Right lung (tissue), 5 donors: Measurements from ENCODE around the gene IFNL1. TPM values are rescaled to one million over a fixed set of nuclear protein-coding genes. Genes with fewer than 3 reads are reported as not detected.
"Not testable (repeated sequence)": the region's sequence is repeated elsewhere in the genome, so short reads cannot be mapped to it uniquely, and the experiment has no call there.

Experiments
- DNase-seq, 2 donors: peaks; one replicate each; pipeline ENCODE4 v3.0.0-alpha.2; 2013
- polyA plus RNA-seq, 5 donors: library from polyadenylated mRNA; unstranded; fragments of 120-200 nt; gene quantifications; one replicate each; pipeline versions ENCODE4 v1.2.1 to v1.2.3, GENCODE V29; 2013; ENCODE audit warnings: inconsistent platforms in 1 of 5, low replicate concordance in 1 of 5; ENCODE audit not compliant: insufficient read length in 5 of 5, insufficient read depth in 1 of 5

The IFNL1 gene
- polyA plus RNA-seq, 5 donors = not detected

DNA sequence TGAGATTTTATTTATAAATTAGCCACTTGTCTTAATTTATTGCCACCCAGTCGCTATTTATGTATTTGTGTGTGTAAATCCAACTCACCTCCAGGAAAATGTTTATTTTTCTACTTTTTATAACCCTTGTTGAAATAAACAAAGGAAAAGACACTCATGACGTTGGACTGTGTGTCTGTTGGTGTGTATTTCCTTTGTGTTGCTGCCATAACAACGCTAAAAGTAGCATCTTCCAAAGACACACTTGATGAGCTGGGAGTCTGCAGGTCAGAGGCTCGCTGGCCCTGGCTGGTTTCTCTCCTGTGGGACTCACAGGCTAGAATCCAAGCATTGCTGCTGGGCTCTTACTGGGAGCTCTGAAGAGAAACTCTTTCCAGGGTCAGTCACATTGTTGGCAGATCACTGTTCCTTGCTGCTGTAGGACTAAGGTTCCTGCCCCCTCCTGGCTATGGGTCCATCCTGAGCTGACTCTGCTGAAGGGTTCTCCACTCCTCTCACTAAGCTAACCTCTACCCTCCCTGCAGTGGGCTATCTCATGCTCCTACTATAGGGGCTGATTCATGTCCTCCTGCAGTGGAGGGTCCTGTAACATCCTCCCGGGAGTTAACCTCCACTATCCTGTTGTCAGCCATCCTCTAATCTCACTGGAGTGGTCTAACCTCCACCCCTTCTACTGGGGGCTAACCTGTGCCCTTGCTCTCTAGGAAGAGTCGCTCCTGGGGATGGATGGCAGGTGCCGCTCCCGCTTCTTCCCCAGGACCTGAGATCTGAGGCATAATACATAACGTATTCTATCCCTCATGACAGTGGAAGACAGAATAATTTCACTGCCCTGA, 26.0 kb upstream of the IFNL1 start:
- DNase-seq = no peak

DNA sequence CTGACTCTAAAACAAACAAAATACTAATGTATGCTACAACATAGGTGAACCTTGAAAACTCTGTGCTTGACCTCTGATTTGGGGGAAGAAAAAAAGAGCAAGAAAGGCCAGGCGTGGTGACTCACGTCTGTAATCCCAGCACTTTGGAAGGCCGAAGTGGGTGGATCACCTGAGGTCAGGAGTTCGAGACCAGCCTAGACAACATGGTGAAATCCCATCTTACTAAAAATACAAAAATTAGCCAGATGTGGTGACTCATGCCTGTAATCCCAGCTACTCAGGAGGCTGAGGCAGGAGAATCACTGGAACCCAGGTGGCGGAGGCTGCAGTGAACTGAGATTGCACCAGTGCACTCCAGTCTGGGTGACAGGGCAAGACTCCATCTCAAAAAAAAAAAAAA, 22.3 kb upstream of the IFNL1 start:
- DNase-seq = not testable (repeated sequence)

DNA sequence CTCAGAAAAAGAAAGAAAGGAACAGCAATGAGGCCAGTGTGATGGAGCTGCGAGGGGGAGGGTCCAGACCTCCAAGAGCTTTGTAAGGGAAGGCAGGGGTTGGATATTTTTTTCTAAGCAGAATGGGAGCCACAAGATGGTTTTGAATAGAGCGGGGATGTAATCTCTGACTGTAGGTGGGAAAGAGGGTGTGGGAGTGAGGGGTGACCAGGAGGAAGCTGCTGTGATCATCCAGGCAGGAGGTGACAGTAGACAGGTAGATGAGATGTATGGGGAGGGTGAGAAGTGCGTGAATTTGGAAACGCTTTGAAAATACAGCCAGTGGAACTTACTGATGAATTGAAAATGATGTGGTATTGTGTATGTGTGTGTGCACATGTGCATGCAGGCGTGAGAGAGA, 20.6 kb upstream of the IFNL1 start:
- DNase-seq = no peak

DNA sequence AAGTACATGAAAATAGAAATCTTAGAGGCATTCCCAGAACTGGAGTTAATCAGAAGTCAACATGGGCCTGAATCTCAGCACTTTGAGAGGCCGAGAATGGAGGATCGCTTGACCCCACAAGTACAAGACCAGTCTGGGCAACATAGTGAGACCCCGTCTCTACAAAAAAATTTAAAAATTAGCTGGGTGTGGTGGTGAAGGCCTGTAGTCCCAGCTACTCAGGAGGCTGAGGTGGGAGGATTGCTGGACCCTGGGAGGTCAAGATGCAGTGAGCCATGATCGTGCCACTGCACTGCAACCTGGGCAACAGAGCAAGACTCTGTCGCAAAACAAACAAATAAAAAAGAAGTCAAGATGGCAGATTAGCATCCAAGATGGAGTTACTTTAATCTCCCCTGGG, 19.5 kb upstream of the IFNL1 start:
- no peak for DNase-seq

DNA sequence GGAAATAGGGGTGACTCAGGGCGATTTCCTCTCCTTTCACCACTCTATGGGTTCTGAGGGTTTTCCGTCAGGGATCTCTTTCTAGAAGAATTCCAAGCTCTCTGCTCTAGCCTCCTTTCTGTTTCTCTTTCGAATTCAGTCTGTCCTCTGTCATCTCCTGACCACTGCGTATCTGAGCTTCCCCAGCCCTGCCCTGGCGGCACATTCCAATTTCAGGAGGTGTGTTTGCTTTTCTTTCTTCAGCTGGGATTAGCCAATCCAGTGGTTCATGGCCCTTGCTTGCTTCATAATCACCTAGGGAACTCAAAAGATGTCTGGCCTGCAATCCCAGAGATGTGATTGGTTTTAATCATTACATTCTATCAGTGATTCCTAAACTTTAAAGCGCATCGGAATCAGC, 18.6 kb upstream of the IFNL1 start:
- DNase-seq = no peak

DNA sequence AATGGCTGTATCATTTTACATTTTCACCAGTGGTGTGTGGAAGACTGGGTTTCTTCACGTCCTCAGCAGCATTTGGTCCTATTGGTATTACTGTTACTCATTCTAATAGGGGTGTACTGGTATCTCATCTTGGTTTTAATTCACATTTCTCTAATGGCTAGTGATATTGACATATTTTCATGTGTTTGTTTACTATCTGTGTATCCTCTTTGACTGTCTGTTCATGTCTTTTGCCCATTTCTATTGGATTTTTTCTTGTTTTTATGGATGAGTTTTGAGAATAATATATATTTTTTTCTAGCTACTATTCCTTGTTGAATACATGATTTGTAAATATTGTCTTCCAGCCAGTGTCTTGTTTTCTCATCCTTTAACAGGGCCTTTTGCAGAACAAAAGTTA, 14.2 kb upstream of the IFNL1 start:
- DNase-seq = no peak

DNA sequence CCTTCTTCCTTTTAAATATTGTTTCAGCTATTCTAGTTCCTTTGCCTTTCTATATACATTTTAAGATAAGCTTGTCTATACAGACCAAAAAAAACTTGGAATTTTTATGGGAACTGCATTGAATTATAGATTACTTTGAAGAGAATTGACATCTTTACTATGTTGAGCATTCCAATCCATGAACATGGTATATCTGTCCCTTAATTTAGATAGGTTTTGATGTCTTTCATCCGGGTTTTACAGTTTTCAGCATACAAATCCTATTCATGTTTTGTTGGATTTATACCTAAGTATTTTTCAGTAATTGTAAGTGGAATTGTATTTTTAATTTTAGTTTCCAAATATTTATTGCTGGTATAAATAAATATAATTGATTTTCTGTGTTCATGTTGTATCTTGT, 12.2 kb upstream of the IFNL1 start:
- no peak for DNase-seq

DNA sequence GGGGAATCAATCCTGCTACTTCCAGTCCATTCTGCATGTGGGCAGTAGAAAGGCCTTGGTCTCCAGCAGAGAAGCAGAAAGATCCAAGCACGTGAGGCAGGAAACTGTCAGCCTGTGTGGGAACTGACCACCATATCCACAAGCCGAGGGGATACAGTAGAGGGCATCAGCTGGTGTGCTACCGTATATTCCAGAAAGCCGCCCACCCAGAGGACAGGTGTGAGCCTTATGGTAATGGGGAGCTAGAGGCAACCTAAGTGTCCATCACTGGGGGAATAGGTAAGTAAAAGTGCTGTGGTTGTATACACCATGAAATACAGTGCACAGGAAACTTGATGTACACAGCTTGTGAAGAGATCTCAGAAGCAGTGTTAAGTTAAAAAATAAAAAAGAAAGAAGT, 2.8 kb upstream of the IFNL1 start:
- no peak for DNase-seq

DNA sequence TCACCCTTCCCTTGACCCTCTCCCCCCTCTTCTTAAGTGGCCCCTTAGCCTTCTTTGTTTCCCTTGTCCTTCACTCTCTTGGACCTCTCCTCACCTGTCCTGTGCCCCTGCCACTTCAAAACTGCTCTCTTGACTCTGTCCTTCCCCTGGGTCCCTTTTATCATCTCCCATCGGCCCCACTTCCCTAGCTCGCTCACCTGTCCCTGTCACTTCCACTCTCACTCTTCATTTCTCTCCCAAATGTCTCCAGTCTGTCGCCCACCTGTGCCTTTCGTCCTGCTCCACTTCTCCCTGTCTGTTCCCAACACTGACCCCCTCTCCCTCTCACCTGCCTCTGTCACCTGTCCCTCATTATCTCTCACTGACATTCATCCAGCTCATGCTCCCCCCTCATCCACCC, 699 bp downstream of the IFNL1 start:
- no peak for DNase-seq

DNA sequence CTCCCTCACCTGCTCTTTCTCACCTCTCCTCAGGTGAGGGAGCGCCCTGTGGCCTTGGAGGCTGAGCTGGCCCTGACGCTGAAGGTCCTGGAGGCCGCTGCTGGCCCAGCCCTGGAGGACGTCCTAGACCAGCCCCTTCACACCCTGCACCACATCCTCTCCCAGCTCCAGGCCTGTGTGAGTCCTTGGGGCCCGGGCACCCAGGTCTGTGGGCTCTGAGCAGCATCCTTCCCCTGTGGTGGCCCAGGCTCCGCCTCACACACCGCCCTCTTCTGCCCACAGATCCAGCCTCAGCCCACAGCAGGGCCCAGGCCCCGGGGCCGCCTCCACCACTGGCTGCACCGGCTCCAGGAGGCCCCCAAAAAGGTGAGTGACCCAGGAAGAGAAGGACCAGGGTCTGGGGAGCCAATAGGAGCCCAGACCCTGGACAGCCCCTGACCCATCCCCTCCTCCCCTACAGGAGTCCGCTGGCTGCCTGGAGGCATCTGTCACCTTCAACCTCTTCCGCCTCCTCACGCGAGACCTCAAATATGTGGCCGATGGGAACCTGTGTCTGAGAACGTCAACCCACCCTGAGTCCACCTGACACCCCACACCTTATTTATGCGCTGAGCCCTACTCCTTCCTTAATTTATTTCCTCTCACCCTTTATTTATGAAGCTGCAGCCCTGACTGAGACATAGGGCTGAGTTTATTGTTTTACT, 1.9 kb downstream of the IFNL1 start:
- no peak for DNase-seq

DNA sequence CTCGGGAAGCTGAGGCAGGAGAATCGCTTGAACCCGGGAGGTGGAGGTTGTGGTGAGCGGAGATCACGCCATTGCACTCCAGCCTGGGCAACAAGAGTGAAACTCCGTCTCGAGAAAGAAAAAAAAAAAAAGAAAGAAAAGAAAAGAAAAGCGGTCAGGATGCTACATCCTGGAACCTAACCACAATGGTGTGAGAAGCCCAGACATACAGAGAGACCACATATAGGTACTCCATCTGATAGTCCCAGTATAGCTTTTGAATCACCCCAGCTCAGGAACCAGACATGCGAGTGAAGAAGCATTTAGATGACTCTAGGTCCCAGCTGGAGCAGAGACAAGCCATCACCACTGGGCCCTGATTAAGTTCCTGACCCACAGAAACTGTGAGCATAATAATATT, 3.2 kb downstream of the IFNL1 start:
- DNase-seq = no peak

DNA sequence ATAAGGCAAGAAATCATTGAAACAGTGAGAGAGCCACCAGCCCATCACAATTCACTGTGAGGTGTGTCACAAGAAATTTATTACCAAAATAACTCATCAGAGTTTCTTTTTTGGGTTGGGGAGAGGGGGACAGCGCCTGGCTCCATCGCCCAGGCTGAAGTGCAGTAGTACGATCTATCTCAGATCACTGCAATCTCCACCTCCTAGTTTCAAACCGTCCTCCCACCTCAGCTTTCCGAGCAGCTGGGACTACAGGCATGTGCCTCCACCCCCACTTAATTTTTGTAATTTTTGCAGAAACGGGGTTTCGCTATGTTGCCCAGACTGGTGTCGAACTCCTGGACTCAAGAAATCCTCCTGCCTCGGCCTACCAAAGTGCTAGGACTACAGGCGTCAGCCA, 3.6 kb downstream of the IFNL1 start:
- DNase-seq = no peak

DNA sequence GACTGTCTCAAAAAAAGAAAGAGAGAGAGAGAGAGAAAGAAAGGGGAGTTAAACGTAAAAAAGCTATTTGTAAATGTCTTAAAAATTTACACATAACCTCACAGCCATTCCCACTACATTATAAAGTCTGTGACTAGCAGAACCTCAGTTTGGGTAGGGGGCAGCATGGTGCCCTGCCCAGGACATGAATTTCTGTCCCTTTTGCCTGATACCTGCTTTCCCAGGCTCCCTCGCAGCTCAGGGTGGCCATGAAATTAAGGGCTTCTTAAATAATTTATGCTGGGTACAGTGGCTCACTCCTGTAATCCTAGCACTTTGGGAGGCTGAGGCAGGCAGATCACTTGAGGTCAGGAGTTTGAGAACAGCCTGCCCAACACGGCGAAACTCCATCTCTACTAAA, 4.8 kb downstream of the IFNL1 start:
- no peak for DNase-seq

DNA sequence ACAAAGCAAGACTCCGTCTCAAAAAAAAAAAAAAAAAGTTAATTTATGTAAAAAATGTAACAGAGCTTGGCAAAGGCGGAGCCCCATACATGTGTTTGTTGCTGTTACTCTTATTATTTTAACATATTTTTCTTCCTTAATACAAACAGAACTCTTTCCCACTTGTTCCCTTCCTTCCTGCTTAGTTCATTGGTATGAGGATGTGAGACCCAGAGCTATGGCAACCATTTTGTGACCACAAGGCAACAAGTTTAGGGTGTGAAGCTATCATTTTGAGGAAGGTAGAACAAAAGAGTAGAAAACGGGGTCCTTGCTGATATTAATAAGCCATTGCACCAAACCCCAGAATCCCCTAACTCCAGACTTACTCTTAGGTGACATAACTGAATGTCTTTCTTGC, 5.4 kb downstream of the IFNL1 start:
- DNase-seq = no peak

DNA sequence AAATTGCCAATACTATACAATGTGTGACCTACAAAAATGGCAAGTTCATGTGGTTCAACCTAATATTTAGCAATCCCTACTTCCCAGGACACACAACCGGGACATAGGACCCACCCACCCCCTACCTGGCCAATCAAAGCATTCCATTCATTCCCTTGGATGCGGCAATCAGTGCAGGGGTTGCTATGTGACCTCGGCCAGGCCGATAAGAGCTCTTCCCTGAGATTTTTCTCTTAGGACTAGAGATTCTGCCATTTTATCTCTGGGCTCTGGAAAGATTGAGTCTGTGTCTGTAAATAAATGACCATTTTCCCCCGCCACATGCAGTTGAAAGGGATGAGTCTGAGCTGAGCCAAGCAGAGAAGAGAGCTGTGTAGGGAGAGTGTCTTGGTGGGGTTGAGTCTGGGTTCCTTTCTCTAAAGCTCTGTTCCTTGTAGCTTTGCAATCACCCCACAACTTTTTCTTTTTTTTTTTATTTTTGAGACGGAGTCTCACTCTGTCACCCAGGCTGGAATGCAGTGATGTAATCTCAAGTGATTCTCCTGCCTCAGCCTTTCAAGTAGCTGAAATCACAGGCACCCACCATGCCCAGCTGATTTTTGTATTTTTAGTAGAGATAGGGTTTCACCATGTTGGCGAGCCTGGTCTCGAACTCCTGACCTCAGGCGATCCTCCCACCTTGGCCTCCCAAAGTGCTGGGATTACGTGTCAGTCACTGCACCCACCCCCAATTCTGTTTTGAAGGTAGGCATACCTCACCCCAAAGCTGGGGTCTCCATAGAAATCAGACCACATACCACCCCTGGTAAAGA, 7.4 kb downstream of the IFNL1 start:
- no peak for DNase-seq

DNA sequence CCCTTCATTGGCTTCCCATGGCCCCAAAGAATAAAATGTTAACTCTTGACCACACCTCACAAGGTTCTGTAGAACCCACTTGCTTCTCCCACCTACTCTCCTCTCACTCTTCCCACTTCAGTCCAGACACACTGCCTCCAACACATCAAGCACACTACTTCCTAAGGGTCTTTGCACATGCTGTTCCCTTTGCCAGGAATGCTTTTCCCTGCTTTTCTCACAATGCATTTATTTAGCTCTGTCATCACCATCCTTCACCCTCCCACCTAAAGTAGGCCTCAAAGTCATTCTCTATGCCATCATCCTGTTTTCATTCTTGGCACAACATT, 7.9 kb downstream of the IFNL1 start:
- no peak for DNase-seq

DNA sequence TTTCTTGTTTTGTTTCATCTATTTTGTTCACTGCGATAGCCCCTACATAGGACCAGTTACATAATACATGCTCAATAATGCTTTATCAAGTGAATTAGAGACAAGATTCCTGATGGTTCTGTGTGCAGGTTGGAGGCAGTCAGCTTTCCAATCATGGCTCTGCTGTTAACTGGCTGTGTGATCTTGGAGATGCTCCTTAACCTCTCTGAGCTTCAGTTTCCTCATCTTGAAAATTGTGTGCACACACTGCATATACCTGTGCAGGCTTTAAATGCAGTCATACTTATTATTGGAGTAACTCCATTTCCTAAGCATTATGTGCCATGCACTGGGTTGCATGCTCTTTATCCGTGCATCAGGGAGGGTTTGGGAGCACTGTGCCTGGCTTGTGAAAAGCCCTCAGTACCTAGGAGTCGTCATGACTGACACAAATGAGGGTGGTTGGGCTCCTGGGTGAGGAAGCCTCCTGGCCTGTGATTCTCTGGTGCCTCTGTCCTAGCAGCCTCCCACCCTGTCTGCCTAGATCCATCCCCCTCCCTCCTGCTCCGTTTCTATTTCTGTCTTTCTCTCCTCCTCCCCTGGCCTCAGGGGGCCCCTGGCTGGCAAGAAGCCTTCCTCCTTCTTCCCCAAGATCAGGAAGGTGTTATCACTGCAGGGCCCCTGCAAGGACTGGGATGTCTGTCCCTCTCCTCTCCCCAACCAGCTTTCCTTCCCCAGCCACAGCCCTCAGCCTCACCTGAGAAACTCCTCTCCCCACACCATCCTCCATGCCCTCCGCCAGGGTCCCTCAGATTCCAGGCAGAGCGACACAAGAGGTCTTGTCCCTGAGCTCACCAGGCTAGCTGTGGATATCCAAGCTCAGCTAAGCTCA, 8.7 kb downstream of the IFNL1 start:
- DNase-seq = no peak

DNA sequence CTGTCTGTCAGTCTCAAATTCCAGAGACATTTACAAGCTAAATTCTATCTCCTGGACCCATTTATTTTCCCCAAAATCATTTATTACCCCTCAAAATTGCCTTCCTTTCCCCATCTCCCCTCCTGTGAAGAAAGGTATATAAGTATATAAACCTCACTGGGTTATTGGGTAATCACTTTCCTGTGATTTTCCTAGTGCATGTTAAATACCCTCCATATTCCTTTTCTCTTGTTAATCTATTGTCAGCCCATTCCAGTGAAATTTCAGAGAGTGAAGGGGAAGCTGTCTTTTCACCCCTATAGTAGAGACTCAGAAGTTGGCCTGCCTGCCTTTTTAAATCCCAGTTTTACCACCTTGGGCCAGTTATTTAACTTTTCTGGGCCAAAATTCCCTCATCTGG, 9.9 kb downstream of the IFNL1 start:
- DNase-seq = no peak

DNA sequence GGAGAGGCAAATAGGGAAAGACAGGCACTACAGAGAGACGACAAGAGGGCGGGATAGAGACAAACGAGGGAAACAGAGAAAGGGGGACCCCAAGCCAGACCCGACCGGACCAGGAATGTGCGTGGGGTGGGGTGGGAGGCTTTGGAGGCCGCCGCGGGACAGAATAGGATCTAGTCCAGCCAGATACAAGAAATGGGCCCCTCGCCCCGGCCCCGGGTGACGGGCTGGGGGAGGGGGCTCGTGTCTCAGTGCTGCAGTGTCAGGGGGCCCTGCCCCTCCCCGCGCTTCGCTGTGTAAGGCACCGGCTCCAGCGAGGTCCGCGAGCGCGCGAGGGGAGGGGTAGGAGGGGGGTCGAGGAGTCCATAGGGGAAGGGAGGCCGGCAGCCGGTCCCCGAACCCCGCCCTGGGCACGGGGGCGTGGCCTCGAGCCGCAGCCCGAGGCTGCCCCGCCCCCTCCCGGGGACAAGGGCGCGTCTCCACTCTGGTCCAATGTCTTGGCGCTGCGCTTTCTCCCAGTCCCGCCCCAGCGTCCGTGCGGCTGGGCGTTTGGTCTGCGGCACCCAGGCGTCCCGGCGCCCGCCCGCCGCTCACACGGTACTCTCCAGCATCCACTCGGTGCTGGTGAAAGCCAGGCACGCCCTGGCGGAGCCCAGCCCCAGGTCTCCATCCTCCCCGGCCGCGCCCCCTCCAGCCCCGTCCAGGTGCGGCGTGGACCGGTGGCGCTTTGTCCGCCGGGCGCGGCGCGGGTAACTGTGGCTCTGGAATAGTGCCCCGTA, 11.0 kb downstream of the IFNL1 start:
- no peak for DNase-seq

DNA sequence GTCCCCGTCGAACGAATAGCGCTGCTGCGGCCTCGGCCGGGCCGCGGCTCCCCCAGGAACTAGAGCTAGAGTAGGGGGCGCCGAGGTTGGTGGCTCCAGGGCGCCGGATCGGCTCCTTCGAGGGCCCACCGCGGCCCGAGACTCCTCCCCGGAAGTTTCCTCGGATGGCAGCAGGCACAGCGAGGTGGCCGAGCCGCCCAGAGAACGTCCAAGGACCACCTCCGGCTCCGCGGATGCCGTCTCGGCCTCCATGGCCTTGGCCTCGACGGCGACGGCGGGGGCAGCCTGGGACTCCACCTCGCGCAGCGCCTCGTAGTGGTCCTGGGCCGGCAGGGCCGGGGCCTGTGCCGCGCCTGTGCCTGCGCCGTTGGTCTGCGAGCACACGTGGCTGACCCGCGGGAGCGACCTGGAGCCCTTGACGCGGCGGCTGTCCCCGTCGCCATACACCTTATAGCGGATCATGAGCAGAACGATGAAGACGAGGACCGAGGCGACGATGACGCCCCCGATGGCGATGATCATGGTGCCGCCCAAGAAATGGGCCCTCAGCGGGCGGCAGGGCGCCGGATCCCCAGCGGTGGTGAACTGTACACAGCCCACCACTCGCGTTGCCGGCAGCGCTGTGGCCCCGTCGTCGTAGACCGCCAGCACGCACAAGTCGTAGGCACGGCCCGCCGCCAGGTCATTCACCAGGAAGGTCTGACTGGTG, 11.8 kb downstream of the IFNL1 start:
- no peak for DNase-seq
